ENCODE measurements around the gene SERP1. TPM values are rescaled to one million over a fixed set of nuclear protein-coding genes. Genes with fewer than 3 reads are reported as not detected.

SERP1 gene
- polyA plus RNA-seq, 1 of the 3 experiments (the other 2 are of a cell fraction), result 77.4 TPM

DNA sequence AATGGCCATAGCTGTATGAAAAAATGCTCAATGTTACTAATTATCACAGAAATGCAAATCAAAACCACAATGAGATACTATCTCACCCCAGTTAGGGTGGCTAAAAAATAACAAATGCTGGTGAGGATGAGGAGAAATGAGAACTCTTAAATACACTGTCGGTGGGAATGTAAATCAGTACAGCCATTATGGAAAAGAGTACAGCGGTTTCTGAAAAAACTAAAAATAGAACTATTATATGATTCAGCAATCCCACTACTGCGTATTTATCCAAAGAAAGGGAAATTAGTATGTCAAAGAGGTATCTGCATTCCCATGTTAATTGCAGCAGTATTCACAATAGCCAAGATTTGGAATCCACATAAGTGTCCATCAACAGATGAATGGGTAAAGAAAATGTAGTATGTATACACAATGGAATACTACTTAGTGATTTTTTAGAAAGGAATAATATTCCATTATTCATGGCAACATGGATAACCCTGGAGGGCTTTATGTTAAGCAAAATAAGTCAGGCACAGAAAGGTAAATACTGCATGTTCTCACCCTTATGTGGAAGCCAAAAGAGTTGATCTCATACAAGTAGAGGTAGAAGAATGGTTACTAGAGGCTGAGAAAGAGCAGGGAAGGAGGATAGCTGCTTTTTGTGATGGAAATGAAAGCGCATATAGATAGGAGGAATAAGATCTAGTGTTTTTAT, 35.0 kb downstream of the SERP1 start:
- 80% methylated on average over 4 of the region's 4 CpGs for WGBS (ENCODE audit: low lambda C conversion rate)
- no peak for DNase-seq
- no peaks in the 10 kb centered on the region for H3F3A ChIP-seq (replicated peaks; ENCODE audit: insufficient read depth)
- H3K4me2 ChIP-seq, result no peak overlapping the region
- H3K9me3 ChIP-seq, result no peaks in the 10 kb centered on the region
- no peaks in the 10 kb centered on the region for H3K79me2 ChIP-seq (ENCODE audit: insufficient read depth)
- no peak overlapping the region for H3K4me3 ChIP-seq (ENCODE audit: low read depth in 2 of 2, low read length in 1 of 2)
- H3K27me3 ChIP-seq (ENCODE audit: insufficient read depth), result no peaks in the 10 kb centered on the region
- H4K20me1 ChIP-seq (ENCODE audit: insufficient read depth), result no peaks in the 10 kb centered on the region
- H3K9me2 ChIP-seq, result no peaks in the 10 kb centered on the region
- CTCF ChIA-PET, result no interaction called here
- H2AFZ ChIP-seq (ENCODE audit: low read depth), result no peak overlapping the region
- POLR2A ChIA-PET, result no interaction called here
- H3K36me3 ChIP-seq (replicated peaks in 1 of 2; ENCODE audit: control insufficient read depth in 1 of 2, insufficient read depth in 2 of 2, low read length in 1 of 2), result no peaks in the 10 kb centered on the region
- H3K4me1 ChIP-seq (ENCODE audit: control insufficient read depth in 1 of 2, insufficient read depth in 2 of 2, low read depth in 1 of 2, low read length in 1 of 2), result no peaks in the 10 kb centered on the region
- H3K9ac ChIP-seq, result no peak overlapping the region
- no peak overlapping the region for H3K27ac ChIP-seq (ENCODE audit: low read depth in 2 of 2, low read length in 1 of 2)
- TF ChIP-seq, protein P1, sequence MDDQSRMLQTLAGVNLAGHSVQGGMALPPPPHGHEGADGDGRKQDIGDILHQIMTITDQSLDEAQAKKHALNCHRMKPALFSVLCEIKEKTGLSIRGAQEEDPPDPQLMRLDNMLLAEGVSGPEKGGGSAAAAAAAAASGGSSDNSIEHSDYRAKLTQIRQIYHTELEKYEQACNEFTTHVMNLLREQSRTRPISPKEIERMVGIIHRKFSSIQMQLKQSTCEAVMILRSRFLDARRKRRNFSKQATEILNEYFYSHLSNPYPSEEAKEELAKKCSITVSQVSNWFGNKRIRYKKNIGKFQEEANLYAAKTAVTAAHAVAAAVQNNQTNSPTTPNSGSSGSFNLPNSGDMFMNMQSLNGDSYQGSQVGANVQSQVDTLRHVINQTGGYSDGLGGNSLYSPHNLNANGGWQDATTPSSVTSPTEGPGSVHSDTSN (IDR thresholded peaks at IDR 0.05), result no peak
- TF ChIP-seq POLR2AphosphoS5 (IDR thresholded peaks at IDR 0.05; ENCODE audit: low read depth, low read length), result no peak
- TF ChIP-seq, protein P2, sequence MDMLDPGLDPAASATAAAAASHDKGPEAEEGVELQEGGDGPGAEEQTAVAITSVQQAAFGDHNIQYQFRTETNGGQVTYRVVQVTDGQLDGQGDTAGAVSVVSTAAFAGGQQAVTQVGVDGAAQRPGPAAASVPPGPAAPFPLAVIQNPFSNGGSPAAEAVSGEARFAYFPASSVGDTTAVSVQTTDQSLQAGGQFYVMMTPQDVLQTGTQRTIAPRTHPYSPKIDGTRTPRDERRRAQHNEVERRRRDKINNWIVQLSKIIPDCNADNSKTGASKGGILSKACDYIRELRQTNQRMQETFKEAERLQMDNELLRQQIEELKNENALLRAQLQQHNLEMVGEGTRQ (IDR thresholded peaks at IDR 0.05; ENCODE audit: borderline replicate concordance, low read depth, low read length), result no peak
- TF ChIP-seq FOXM1 (IDR thresholded peaks at IDR 0.05; ENCODE audit: low read depth), result no peak
- no peak for TF ChIP-seq SMC3 (IDR thresholded peaks at IDR 0.05; ENCODE audit: low read depth, low read length)
- TF ChIP-seq RFX5 (IDR thresholded peaks at IDR 0.05; ENCODE audit: low read length), result no peak
- TF ChIP-seq RAD21 (IDR thresholded peaks at IDR 0.05; ENCODE audit: low read length), result no peak
- TF ChIP-seq YY1 (IDR thresholded peaks at IDR 0.05; ENCODE audit: low read depth), result no peak
- TF ChIP-seq ELF1 (IDR thresholded peaks at IDR 0.05), result no peak
- TF ChIP-seq, protein P3, sequence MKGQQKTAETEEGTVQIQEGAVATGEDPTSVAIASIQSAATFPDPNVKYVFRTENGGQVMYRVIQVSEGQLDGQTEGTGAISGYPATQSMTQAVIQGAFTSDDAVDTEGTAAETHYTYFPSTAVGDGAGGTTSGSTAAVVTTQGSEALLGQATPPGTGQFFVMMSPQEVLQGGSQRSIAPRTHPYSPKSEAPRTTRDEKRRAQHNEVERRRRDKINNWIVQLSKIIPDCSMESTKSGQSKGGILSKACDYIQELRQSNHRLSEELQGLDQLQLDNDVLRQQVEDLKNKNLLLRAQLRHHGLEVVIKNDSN (IDR thresholded peaks at IDR 0.05; ENCODE audit: borderline replicate concordance, low read depth), result no peak
- no peak for TF ChIP-seq JUND (IDR thresholded peaks at IDR 0.05)
- TF ChIP-seq MXI1 (IDR thresholded peaks at IDR 0.05; ENCODE audit: low read depth, low read length), result no peak
- no peak for TF ChIP-seq RXRA (IDR thresholded peaks at IDR 0.05; ENCODE audit: borderline replicate concordance, low read depth)
- TF ChIP-seq, protein P4, sequence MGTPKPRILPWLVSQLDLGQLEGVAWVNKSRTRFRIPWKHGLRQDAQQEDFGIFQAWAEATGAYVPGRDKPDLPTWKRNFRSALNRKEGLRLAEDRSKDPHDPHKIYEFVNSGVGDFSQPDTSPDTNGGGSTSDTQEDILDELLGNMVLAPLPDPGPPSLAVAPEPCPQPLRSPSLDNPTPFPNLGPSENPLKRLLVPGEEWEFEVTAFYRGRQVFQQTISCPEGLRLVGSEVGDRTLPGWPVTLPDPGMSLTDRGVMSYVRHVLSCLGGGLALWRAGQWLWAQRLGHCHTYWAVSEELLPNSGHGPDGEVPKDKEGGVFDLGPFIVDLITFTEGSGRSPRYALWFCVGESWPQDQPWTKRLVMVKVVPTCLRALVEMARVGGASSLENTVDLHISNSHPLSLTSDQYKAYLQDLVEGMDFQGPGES (IDR thresholded peaks at IDR 0.05; ENCODE audit: low read depth, low read length), result no peak
- TF ChIP-seq CHD2 (IDR thresholded peaks at IDR 0.05; ENCODE audit: low read length, partially characterized antibody), result no peak
- no peak for TF ChIP-seq NRF1 (IDR thresholded peaks at IDR 0.05; ENCODE audit: low read depth, low read length)
- TF ChIP-seq NFIC (IDR thresholded peaks at IDR 0.05; ENCODE audit: borderline replicate concordance), result no peak
- TF ChIP-seq EZH2phosphoT487 (IDR thresholded peaks at IDR 0.05; ENCODE audit: borderline replicate concordance, low read depth), result no peak
